ENCODE measurements around the gene ZFP91.

DNA sequence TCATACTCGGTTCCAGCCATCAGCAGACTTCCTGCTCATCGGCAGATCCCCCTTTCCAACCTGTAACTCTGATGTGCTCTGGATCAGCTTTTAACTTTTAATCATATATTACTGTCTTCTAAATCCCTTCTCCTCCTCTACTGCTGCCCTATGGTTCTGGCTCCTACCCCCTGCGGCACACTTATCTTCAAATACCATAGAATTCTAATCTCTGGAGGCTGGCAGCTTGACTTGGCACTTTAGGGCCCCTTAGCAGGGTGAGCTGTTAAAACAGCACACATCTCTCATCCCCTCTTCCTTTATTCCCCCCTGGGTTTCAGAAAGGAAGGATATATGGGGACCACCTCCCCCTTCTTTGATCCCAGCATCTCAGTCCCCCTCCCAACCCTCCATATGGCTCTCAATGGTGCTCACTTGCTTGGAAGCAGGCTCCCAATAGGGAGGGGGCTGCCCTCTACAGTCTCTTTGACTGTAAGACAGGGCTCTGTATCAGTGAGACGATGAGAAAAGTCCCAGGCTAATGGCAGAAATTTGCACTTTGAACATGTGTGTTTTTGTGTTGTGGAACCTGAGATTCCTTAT is 39.2 kb downstream of the ZFP91 start:
- TF ChIP-seq GATA2 (IDR thresholded peaks at IDR 0.05; ENCODE audit: low read depth, low read length): no peak
- no peak for TF ChIP-seq GATA3 (IDR thresholded peaks at IDR 0.05; ENCODE audit: low read depth, low read length)
